ENCODE results near the gene EPO.
"Not testable (repeated sequence)": the region's sequence is repeated elsewhere in the genome, so short reads cannot be mapped to it uniquely, and the experiment has no call there.

The EPO gene

GRCh38 chr7:100683659-100684533 is 36.4 kb upstream of the EPO start:
- no peak for DNase-seq (ENCODE audit: low spot score)

DNA sequence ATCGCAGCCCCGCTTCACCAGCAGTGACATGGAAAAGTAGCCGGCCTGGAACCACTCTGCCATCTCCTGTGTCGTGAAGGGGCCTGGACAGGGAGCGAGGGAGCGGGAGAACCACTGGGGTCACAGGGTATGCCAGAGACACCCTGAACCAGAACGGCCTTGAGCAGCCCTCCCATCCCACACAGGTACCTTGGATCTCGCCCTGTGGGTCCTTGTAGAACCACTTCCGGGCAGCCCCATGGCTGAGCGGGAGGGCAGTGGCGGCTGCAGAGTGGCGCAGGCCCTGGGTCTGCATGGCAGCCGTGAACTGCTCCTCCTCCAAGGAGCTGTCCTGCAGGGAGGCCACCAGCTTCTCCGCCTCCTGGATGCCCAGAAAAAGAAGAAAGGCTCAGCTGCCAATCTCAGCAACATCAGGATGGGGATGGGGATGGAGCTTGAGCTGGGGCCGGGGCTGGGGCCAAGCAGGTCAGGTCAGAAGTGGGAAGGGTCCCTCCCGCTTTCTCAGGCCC is 35.7 kb upstream of the EPO start:
- no peak for DNase-seq (ENCODE audit: low spot score)

- no peak for DNase-seq (ENCODE audit: low spot score)
Measured at GRCh38 chr7:100685049-100685605, 35.1 kb upstream of the EPO start.

- no peak for DNase-seq (ENCODE audit: low spot score)
Measured at GRCh38 chr7:100685631-100686145, 34.6 kb upstream of the EPO start.

- DNase-seq (ENCODE audit: low spot score) = no peak
Measured at GRCh38 chr7:100686201-100686821, 34.0 kb upstream of the EPO start.

- DNase-seq (ENCODE audit: low spot score) = no peak
Measured at GRCh38 chr7:100686822-100687211, 33.5 kb upstream of the EPO start.

- no peak for DNase-seq (ENCODE audit: low spot score)
Measured at GRCh38 chr7:100687261-100687660, 33.0 kb upstream of the EPO start.

GRCh38 chr7:100687751-100688300 is 32.4 kb upstream of the EPO start:
- DNase-seq (ENCODE audit: low spot score) = no peak

DNA sequence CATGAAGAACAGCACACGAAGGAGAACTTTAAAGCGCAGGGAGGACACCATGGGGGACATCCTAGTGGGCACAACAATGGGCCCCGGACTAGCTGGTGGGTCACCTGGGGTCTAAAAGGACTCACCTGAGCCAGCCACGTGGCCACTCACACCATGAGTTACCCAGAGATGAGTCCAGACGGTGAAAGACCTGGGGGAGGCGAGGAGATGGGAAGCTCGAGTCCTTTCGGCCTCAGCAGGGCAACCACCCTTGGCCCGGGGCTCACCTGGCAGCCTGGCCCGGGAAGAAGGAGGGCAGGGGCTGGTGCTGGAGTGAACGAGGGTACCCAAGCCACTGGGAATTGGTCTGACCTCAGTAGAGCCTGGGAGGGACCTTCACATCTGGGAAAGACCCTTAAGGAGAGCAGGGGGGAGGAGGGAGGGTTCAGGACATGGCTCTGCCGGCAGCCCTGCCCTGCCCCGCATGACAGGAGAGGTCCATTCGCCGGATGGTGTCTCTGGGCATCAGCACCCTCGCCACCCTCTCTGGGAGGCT is 31.9 kb upstream of the EPO start:
- no peak for DNase-seq (ENCODE audit: low spot score)

- no peak for DNase-seq (ENCODE audit: low spot score)
Measured at GRCh38 chr7:100689230-100690135, 30.8 kb upstream of the EPO start.

- peak; percentile 62 for DNase-seq (ENCODE audit: low spot score)
Measured at GRCh38 chr7:100691676-100692577, 28.3 kb upstream of the EPO start.

- no peak for DNase-seq (ENCODE audit: low spot score)
Measured at GRCh38 chr7:100692578-100692961, 27.7 kb upstream of the EPO start.

GRCh38 chr7:100693312-100694097 is 26.8 kb upstream of the EPO start:
- DNase-seq (ENCODE audit: low spot score) = no peak

GRCh38 chr7:100694098-100694745 is 26.0 kb upstream of the EPO start, which contains the start of gene GIGYF1:
Gene GIGYF1 (minus strand): TSS chr7:100694250. CDS start chr7:100688238, 6,012 bp downstream.
- no peak for DNase-seq (ENCODE audit: low spot score)

DNA sequence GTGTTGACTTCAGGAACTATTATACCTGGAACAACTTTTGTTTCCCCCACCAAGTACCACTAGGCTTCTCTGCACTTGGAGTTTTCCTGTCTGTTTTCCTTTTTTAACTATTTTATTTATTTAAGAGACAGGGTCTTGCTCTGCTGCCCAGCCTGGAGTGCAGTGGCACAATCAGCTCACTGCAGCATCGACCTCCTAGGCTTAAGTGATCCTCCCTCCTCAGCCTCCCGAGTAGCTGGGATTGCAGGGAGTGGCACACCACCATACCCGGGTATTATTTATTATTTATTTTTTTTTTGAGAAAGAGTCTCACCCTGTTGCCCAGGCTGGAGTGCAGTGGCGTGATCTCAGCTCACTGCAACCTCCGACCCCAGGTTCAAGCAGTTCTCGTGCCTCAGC is 24.1 kb upstream of the EPO start:
- no peak for DNase-seq (ENCODE audit: low spot score)

GRCh38 chr7:100699018-100699417 is 21.2 kb upstream of the EPO start:
- no peak for DNase-seq (ENCODE audit: low spot score)

- DNase-seq (ENCODE audit: low spot score) = not testable (repeated sequence)
Measured at GRCh38 chr7:100701089-100701488, 19.2 kb upstream of the EPO start.

DNA sequence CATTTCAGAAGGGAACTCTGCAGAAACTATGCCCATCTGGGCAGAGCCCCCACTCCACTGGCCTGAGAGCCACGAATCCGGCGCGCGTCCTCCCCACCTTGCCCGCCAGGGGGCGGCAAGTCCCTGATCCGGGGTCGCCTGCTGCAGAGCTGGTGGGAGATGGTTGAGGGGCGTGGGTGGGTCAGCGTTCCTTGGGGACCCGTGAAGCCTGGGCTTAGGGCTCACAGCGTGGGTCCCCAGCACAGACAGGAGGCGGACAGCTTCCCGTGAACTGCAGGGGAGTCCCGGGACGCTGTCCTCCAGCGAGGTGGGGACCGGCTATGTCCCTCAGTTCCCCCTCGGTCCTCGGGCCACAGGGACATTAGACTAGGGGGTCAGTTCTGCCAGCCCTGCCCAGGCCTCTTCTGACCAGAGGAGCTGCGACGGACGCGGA is 14.9 kb upstream of the EPO start:
- peak; percentile 63 for DNase-seq (ENCODE audit: low spot score)
